Endothelial cell of umbilical vein (primary cell): ENCODE data around the gene GRAMD4.

Source experiments
- CTCF ChIP-seq, 2 donors: IDR thresholded peaks; 1 replicate in 1 of 2; 2 replicates in 1 of 2; pipeline ENCODE4 v1.5.1; 2011; ENCODE audit warnings: low read length in 2 of 2, mild to moderate bottlenecking in 2 of 2, moderate library complexity in 2 of 2, control low read depth in 1 of 2, inconsistent platforms in 1 of 2, low read depth in 1 of 2; ENCODE audit not compliant: insufficient read depth in 1 of 2; ENCODE audit errors: extremely low read depth in 1 of 2
- EZH2 ChIP-seq: IDR thresholded peaks from 2 replicates; pipeline ENCODE4 v1.6.1; 2012; ENCODE audit warnings: borderline replicate concordance, low read depth, mild to moderate bottlenecking, moderate library complexity, low read length, inconsistent platforms; ENCODE audit not compliant: severe bottlenecking
- JUN ChIP-seq: IDR thresholded peaks from 2 replicates; pipeline ENCODE4 v1.6.1; 2011; ENCODE audit warnings: borderline replicate concordance, low read depth; ENCODE audit not compliant: insufficient read length, insufficient read depth
- MYC ChIP-seq: IDR thresholded peaks from one replicate; pipeline ENCODE4 v1.6.1; 2011; ENCODE audit warnings: mild to moderate bottlenecking, low read depth, low read length
- POLR2A ChIP-seq: IDR thresholded peaks from 2 replicates; pipeline ENCODE4 v1.6.1; 2012; ENCODE audit warnings: low read depth, mild to moderate bottlenecking, control low read depth, low read length
- POLR2AphosphoS5 ChIP-seq: IDR thresholded peaks from 2 replicates; pipeline ENCODE4 v1.6.1; 2012; ENCODE audit warnings: low read depth, mild to moderate bottlenecking, control low read depth, low read length, moderate library complexity; ENCODE audit not compliant: insufficient read depth
- TF ChIP-seq, protein P1 (sequence below): IDR thresholded peaks from 2 replicates; pipeline ENCODE4 v1.6.1; 2011; ENCODE audit not compliant: insufficient read depth, insufficient read length

DNA sequence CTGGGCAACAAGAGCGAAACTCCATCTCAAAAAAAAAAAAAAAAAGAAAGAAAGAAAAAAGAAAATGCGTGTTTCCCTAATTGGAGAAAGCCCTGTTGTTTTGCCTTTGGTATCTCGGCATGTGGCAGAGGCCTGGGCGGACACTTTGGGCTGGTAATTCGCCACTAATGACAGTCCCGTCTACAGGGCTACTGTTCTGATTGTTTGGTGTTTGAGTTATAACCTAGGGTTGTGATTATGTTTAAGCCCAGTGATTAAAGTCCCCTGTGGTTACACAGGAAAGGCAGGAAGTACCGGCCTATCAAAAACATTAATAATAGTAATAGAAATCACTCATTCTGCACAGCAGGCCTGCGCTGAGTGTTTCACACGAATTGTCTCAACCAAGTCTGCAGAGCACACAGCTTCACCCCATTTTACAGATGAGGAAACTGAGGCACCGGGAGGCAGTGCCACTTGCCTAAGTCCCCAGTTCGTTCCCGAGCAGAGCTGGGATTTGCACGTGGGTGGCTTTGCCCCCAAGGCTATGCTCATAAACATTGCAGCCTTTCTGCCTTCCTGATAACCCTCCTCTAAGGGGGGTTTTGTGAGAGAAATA lies 39.1 kb upstream of the GRAMD4 start:
- TF ChIP-seq CTCF (IDR thresholded peaks at IDR 0.05; ENCODE audit: extremely low read depth in 1 of 2, insufficient read depth in 1 of 2, low read depth in 1 of 2, low read length in 2 of 2) (no peak), MYC (no peak), JUN (no peak), POLR2AphosphoS5 (no peak), POLR2A (no peak), EZH2 (no peak)
- TF ChIP-seq, protein P1, sequence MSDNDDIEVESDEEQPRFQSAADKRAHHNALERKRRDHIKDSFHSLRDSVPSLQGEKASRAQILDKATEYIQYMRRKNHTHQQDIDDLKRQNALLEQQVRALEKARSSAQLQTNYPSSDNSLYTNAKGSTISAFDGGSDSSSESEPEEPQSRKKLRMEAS: no peak
